Stimulated activated CD8-positive, alpha-beta memory T cell treated with anti-CD3 and anti-CD28 coated beads, Interleukin-4, amount 100 ng/mL, for 1 hour (primary cell): ENCODE results near the gene ZSCAN21.
A peak's percentile ranks its signal among the peaks of the same experiment; 100 is the strongest.
"Not testable (repeated sequence)": the region's sequence is repeated elsewhere in the genome, so short reads cannot be mapped to it uniquely, and the experiment has no call there.

Experiments
- DNase-seq, 2 donors: peaks; one replicate each; pipeline ENCODE4 v3.0.0-alpha.2; 2020; ENCODE audit warnings: low read depth in 2 of 2, low spot score in 1 of 2

ZSCAN21 gene

GRCh38 chr7:100049441-100050291 is at the start of gene ZSCAN21:
Gene ZSCAN21, plus strand, starts transcription at chr7:100049774. Its CDS starts 7,233 bp downstream, at chr7:100057007.
- peak; percentile 64 to 66 for DNase-seq

GRCh38 chr7:100000239-100000638 is 49.3 kb upstream of the ZSCAN21 start:
- no peak for DNase-seq

GRCh38 chr7:100003711-100004661 is 45.6 kb upstream of the ZSCAN21 start:
- DNase-seq = no peak

- DNase-seq = no peak
Measured at GRCh38 chr7:100007887-100008286, 41.7 kb upstream of the ZSCAN21 start.

- no peak for DNase-seq
Measured at GRCh38 chr7:100008525-100008924, 41.0 kb upstream of the ZSCAN21 start.

GRCh38 chr7:100009952-100010351 is 39.6 kb upstream of the ZSCAN21 start:
- DNase-seq = not testable (repeated sequence)

GRCh38 chr7:100010901-100011300 is 38.7 kb upstream of the ZSCAN21 start:
- no peak for DNase-seq

GRCh38 chr7:100011516-100011915 is 38.1 kb upstream of the ZSCAN21 start:
- DNase-seq = no peak

- not testable (repeated sequence) for DNase-seq
Measured at GRCh38 chr7:100012385-100013327, 36.9 kb upstream of the ZSCAN21 start.

GRCh38 chr7:100013328-100013676 is 36.3 kb upstream of the ZSCAN21 start:
- DNase-seq = no peak

- peak; percentile 61 to 63 for DNase-seq
Measured at GRCh38 chr7:100015232-100016214, 34.1 kb upstream of the ZSCAN21 start, which contains the start of gene ZKSCAN1. Gene ZKSCAN1, plus strand, starts transcription at chr7:100015596. Its CDS starts 7,911 bp downstream, at chr7:100023507.

GRCh38 chr7:100016215-100016901 is 33.2 kb upstream of the ZSCAN21 start:
- no peak for DNase-seq

- no peak for DNase-seq
Measured at GRCh38 chr7:100017300-100017699, 32.3 kb upstream of the ZSCAN21 start.

- no peak for DNase-seq
Measured at GRCh38 chr7:100017875-100018274, 31.7 kb upstream of the ZSCAN21 start.

GRCh38 chr7:100019908-100020307 is 29.7 kb upstream of the ZSCAN21 start:
- DNase-seq = no peak

- no peak for DNase-seq
Measured at GRCh38 chr7:100021297-100021696, 28.3 kb upstream of the ZSCAN21 start.

- DNase-seq = no peak
Measured at GRCh38 chr7:100022621-100023020, 27.0 kb upstream of the ZSCAN21 start.

- no peak for DNase-seq
Measured at GRCh38 chr7:100023526-100023925, 26.0 kb upstream of the ZSCAN21 start.
